ENCODE data around the gene UTS2R. TPM values are rescaled to one million over a fixed set of nuclear protein-coding genes. Genes with fewer than 3 reads are reported as not detected.
A peak's percentile ranks its signal among the peaks of the same experiment; 100 is the strongest.

The UTS2R gene
- total RNA-seq, 1 donor from 2014 or later, result not detected

DNA sequence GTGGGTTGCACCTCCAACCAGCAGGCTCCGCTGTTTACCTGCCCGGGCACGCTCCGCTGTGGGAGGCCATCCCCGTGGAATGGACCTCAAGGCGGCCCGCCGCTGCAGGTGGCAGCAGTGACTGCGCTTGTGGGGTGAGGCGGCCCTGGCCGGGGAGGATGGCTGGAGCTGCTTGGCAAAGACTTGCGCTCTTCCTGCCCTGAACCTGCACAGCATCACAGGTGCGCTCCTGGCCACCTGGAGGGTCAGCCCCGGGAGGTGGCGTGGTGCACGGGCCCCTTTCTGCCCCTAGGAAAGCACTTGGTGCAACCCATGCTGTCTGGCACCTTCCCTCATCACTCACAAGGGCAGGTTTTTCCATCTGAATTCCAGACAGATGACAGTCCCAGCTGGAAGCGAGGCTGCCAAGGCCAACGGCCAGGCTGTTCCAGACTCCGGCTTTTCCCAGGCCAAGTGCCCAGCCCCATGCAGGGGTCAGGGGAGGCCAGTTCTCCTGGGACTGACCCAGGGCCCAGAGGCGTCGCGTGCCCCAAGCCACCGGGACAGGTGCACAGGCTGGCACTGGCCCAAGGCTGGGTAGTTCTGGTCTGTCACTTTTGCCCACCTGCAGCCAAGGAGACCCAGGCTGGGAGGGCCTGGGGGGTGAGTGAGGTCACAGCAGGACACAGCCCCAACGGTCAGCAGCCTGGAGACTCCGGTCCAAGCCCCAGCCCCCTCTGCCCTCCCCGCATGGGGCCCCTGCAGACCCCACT is 13.3 kb downstream of the UTS2R start:
- DNase-seq (peak; percentile 79), ATAC-seq (peak; percentile 77)
- Histone ChIP-seq H3K27ac (no peak overlapping the region), H3K27me3 (peaks cover 33% of the 10 kb centered on the region), H3K4me1 (peaks cover 6% of the 10 kb centered on the region), H3K4me3 (no peak overlapping the region), H3K9me3 (no peaks in the 10 kb centered on the region), H3K36me3 (no peaks in the 10 kb centered on the region)
- TF ChIP-seq, protein P1, sequence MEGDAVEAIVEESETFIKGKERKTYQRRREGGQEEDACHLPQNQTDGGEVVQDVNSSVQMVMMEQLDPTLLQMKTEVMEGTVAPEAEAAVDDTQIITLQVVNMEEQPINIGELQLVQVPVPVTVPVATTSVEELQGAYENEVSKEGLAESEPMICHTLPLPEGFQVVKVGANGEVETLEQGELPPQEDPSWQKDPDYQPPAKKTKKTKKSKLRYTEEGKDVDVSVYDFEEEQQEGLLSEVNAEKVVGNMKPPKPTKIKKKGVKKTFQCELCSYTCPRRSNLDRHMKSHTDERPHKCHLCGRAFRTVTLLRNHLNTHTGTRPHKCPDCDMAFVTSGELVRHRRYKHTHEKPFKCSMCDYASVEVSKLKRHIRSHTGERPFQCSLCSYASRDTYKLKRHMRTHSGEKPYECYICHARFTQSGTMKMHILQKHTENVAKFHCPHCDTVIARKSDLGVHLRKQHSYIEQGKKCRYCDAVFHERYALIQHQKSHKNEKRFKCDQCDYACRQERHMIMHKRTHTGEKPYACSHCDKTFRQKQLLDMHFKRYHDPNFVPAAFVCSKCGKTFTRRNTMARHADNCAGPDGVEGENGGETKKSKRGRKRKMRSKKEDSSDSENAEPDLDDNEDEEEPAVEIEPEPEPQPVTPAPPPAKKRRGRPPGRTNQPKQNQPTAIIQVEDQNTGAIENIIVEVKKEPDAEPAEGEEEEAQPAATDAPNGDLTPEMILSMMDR (IDR thresholded peaks at IDR 0.05), result no peak
- intact Hi-C loops (cut with DNase I), result no loop called here

DNA sequence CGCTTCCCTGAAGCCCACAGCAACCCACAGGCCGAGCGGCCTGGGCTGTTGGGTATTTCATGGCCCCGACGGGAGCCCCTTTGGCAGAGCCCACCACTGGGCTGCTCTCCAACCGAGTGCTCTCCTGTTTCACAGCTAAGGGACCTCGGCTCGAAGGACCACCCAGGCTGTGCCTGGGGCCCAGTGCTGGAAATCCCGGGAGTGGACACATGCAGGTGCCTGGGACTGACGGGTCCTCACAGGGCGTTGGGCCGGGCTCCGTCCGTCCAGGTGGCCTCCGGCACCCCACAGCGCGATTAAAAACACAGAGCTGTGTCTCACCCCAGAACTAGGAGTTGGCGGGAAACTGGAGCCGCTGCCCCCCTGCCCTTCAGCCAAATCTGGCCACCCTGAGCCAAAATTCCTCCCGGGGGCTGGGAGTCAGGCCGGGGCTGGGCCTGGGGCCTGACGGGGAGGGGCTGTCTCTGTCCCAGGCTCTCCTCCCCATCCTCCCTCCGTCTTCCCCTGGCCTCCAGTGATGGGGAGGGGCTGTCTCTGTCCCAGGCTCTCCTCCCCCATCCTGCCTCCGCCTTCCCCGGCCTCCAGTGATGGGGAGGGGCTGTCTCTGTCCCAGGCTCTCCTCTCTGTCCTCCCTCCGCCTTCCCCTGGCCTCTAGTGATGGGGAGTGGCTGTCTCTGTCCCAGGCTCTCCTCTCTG is 14.1 kb downstream of the UTS2R start:
- no peaks in the 10 kb centered on the region for H3K9me3 ChIP-seq
- ATAC-seq, result no peak
- H3K36me3 ChIP-seq, result no peaks in the 10 kb centered on the region
- peaks cover 33% of the 10 kb centered on the region for H3K27me3 ChIP-seq
- no peak for DNase-seq
- intact Hi-C loops (cut with DNase I), result no loop called here
- TF ChIP-seq, protein P1 (IDR thresholded peaks at IDR 0.05), result no peak
- peaks cover 6% of the 10 kb centered on the region for H3K4me1 ChIP-seq
- H3K27ac ChIP-seq, result no peak overlapping the region
- no peak overlapping the region for H3K4me3 ChIP-seq

DNA sequence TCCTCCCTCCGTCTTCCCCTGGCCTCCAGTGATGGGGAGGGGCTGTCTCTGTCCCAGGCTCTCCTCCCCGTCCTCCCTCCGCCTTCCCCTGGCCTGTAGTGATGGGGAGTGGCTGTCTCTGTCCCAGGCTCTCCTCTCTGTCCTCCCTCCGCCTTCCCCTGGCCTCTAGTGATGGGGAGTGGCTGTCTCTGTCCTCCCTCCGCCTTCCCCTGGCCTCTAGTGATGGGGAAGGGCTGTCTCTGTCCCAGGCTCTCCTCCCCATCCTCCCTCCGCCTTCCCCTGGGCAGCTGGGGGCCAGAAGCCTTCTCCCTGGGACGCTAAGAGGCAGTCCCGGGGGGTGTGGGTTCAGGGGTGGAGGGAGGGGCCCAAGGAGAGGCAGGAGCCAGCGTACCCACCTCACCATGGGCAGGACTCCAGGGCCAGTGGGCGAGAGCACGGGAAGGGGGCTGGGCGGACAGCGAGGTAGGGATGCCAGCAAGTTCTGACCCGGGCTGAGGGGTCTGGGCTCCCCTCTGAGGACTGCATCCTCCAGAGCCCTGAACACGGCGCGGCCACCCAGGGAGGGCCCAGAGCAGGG is 14.8 kb downstream of the UTS2R start:
- H3K9me3 ChIP-seq, result no peaks in the 10 kb centered on the region
- H3K36me3 ChIP-seq, result no peaks in the 10 kb centered on the region
- H3K27ac ChIP-seq, result no peak overlapping the region
- H3K27me3 ChIP-seq, result peaks cover 33% of the 10 kb centered on the region
- ATAC-seq (no peak), DNase-seq (no peak)
- TF ChIP-seq, protein P1 (IDR thresholded peaks at IDR 0.05), result no peak
- H3K4me3 ChIP-seq, result no peak overlapping the region
- intact Hi-C loops (cut with DNase I), result no loop called here
- peaks cover 6% of the 10 kb centered on the region for H3K4me1 ChIP-seq

DNA sequence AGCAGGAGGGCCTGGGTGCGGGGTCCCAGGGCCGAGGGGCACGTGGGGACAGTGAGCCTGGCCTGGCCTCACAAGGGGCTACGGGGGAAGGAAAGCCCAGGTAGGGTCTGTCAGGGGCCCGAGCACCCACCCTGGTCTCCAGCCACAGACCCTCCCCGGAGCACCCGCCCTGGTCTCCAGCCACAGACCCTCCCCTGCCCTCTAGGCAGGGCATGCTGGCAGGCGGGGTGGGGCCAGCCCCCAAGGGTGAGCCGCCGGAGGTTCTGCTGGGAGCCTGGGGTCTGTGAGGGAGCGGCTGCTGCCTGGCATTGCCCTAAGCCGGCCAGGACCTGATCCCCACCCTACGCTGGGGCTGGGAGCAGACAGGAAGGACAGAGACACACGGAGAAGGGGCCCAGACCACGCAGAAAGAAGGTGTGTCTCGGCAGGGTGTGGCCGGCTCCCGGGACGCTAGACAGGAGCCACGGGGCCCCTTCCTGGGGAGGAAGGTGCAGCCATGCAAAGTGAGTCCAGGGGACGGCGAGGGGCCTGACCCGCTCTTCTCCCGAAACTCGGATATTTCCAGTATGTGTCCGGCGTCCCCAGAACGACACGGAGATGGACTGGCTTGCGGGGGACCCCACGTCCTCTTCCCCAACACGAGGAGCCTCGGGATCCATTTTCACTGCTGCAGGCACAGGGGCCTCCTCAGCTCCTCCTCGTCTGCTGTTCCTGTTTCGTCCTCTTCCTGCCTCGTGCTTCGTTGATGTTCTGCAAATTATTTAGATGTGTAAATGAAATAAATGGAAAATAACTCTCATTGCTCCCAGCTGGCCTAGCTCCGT is 15.5 kb downstream of the UTS2R start:
- TF ChIP-seq, protein P1 (IDR thresholded peaks at IDR 0.05), result no peak
- DNase-seq (no peak), ATAC-seq (no peak)
- Histone ChIP-seq H3K27ac (no peak overlapping the region), H3K36me3 (peaks cover 5% of the 10 kb centered on the region), H3K27me3 (peaks cover 33% of the 10 kb centered on the region), H3K4me1 (peaks cover 6% of the 10 kb centered on the region), H3K4me3 (no peak overlapping the region), H3K9me3 (no peaks in the 10 kb centered on the region)
- intact Hi-C loops (cut with DNase I), result no loop called here

DNA sequence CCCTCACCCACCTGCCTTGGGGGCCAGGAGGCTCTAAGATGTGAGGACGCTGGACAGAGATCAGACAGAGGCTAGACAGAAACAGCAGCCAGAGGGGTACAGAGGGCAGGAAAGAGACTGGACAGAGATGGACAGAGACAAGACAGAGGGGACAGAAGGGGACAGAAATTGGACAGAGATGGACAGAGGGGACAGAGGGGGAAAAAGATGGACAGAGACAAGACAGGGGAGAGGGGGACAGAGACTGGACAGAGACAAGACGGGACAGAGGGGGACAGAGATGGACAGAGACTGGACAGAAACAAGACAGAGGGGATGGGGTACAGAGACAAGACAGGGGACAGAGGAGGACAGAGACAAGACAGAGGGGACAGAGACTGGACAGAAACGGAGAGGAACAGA is 16.1 kb downstream of the UTS2R start:
- peaks cover 33% of the 10 kb centered on the region for H3K27me3 ChIP-seq
- ATAC-seq, result no peak

More for the DNA sequence above, 16.1 kb downstream of the UTS2R start:
- DNase-seq, result no peak
- no peaks in the 10 kb centered on the region for H3K9me3 ChIP-seq
- TF ChIP-seq, protein P1 (IDR thresholded peaks at IDR 0.05), result no peak
- no peak overlapping the region for H3K27ac ChIP-seq
- H3K4me3 ChIP-seq, result no peak overlapping the region
- intact Hi-C loops (cut with DNase I), result no loop called here
- H3K4me1 ChIP-seq, result peaks cover 6% of the 10 kb centered on the region
- peaks cover 10% of the 10 kb centered on the region for H3K36me3 ChIP-seq
